GM21723 (cell line): Measurements from ENCODE around the gene CCDC150.
"Not testable (repeated sequence)": the region's sequence is repeated elsewhere in the genome, so short reads cannot be mapped to it uniquely, and the experiment has no call there.

Source experiments
- ATAC-seq: cut with Tn5 transposase; IDR thresholded peaks from one replicate; pipeline ENCODE4 v1.9.1; 2021; ENCODE audit warnings: mild to moderate bottlenecking, moderate library complexity; ENCODE audit not compliant: unreplicated experiment

The CCDC150 gene

GRCh38 chr2:196703695-196704094 lies 64.2 kb downstream of the CCDC150 start:
- no peak for ATAC-seq

DNA sequence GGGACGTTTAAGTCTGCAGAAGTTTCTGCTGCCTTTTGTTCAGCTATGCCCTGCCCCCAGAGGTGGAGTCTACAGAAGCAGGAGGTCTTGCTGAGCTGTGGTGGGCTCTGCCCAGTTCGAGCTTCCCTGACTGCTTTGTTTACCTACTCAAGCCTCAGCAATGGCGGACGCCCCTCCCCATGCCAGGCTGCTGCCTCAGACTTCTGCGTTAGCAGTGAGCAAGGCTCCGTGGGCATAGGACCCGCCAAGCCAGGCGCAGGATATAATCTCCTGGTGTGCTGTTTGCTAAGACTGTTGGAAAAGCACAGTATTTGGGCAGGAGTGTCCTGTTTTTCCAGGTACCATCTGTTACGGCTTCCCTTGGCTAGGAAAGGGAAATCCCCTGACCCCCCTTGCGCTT lies 70.5 kb downstream of the CCDC150 start:
- ATAC-seq = not testable (repeated sequence)

DNA sequence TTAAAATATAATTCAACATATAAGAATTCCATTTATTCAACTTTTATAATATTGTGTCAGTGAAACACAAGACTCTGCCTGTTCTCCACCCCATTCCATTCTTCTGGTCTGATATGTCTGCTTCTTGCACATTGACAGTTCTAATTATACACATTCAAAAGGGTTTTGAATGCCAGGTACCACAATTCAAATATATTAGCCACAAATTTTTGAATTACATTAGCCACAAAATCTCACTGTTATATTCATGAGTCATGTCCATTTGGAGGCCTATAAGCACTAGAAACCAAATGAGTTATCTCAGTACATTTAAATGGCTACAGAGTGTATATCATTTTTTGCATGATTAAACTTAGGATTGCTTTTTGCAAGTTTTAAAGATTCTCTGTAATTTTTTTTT lies 72.1 kb downstream of the CCDC150 start:
- no peak for ATAC-seq

GRCh38 chr2:196712867-196713266 lies 73.4 kb downstream of the CCDC150 start:
- ATAC-seq = no peak

DNA sequence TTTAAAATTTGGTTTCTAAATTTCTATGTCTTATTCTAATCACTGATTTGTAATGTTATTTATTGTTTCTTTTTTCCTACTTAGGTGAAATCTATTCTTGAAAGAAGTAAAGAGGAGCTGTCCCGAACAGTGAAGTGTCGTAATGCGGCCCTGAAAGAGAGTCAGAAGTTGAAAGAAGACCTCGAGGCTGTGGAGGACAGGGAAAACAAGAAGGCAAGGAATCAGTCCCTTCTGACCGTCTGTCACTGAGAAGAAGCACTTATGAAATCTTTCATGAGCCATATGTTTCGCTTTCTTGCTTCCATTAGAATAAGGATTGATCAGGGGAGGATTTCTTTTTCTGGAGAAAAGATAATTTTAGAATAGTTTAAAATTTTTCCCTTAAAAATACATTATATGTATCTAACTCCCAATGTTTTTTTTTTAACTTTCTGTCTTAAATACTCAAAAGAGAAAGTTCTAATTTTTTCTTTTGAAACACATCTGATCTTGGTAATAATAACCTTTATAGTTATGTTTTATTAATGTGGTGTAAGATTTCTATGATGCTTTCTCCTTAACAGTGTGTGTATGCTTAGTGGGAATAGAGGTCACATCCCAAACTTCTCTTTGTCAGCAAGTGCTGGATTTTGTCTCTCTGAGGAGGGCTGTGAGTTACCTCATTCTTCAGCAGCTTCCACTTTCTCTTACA lies 79.0 kb downstream of the CCDC150 start:
- ATAC-seq = no peak

- ATAC-seq = no peak
Observed at GRCh38 chr2:196719110-196719872, 79.8 kb downstream of the CCDC150 start.

DNA sequence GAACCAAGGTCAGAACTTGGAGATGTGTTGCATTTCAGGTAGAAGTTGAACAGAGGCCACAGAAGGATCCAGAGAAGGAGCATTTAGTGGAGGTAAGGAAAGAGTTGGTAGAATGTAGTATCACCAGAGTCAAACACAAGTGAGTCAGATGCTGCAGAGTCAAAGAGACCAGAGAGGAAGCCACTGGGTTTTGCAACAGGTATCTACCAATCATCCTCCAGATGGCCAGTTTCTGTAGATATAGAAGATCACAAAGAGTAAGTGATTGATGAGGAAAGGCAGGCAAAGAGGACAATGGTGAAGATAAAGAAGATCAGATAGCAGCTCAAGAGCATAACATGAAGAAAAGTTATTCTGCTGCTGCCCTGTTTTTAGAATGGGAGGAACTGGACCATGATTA lies 84.1 kb downstream of the CCDC150 start:
- ATAC-seq = no peak

GRCh38 chr2:196725218-196725617 lies 85.7 kb downstream of the CCDC150 start:
- ATAC-seq = no peak

DNA sequence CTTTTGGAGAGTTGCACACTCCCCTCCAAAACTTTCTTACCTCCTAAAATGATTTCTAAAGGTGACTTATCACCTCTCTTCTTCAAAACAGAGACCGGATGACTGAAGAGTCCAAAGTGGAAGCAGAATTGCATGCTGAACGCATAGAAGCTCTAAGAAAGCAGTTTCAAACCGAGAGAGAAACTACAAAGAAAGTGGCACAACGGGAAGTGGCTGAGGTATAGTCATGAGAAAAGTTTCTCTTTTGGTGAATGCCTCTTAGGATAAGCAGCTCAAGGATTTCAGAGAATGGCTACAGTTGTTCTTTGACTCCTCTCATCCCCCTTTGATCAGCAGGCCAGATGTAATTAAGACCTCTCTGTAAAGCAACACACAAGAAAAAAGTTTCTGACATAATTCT lies 86.4 kb downstream of the CCDC150 start:
- ATAC-seq = peak; percentile 75

GRCh38 chr2:196729418-196729817 lies 89.9 kb downstream of the CCDC150 start:
- ATAC-seq = no peak

DNA sequence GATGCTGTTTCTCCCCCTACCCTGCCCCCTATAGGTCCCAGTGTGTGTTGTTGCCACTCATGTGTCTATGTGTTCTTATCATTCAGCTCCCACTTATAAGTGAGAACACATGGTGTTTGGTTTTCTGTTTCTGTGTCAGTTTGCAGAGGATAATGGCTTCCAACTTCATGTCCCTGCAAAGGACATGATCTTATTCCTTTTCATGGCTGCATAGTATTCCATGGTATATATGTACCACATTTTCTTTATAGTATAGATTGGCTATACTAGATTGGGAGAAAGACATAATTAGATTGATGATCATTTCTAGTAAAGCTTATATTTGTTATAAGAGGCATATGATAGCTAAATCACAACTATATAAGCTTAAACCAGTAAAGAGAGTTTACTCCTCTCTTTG lies 97.1 kb downstream of the CCDC150 start:
- not testable (repeated sequence) for ATAC-seq

DNA sequence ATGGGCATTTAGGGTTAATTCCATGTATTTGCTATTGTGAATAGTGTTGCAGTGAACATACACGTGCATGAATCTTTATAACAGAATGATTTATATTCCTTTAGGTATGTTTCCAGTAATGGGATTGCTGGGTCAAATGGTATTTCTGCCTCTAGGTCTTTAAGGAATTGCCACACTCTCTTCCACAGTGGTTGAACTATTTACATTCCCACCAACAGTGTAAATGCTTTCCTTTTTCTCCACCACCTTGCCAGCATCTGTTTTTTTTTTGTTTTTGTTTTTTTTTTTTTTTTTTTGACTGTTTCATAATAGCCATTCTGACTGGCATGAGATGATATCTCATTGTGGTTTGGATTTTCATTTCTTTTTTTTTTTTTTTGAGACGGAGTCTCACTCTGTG lies 97.5 kb downstream of the CCDC150 start:
- no peak for ATAC-seq

GRCh38 chr2:196739031-196739430 lies 99.5 kb downstream of the CCDC150 start:
- ATAC-seq = no peak

DNA sequence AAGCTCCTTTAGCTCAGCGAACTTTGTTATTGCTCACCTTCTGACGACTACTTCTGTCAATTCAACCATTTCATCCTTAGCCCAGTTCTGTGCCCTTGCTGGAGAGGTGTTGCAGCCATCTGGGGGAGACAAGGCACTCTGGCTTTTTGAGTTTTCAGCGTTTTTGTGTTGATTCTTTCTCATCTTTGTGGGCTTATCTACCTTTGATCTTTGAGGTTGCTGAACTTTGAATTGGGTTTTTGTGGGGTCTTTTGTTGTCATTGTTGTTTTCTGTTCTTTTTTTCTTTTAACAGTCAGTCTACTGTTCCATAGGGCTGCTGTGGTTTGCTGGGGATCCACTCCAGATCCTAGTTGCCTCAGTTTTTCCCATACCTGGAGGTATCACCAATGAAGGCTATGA lies 102.7 kb downstream of the CCDC150 start:
- no peak for ATAC-seq

GRCh38 chr2:196742685-196743084 lies 103.2 kb downstream of the CCDC150 start:
- ATAC-seq = no peak

GRCh38 chr2:196743165-196743564 lies 103.7 kb downstream of the CCDC150 start:
- no peak for ATAC-seq

DNA sequence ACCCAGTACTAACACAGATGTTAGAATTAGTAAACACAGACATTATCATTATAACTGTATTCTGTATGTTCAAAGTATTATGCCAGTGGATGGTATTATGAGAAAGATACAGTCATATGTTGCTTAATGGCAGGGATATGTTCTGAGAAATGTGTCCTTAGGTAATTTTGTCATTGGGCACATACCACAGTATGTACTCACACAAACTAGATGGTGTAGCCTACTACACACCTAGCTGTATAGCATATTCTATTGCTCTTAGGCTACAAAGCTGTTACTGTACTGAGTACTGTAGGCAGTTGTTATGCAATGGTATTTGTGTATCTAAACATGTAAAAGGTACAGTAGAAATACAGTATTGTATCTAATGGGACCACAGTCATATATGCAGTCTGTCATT lies 106.2 kb downstream of the CCDC150 start:
- no peak for ATAC-seq

GRCh38 chr2:196747400-196747799 lies 107.9 kb downstream of the CCDC150 start:
- ATAC-seq = no peak

- no peak for ATAC-seq
Observed at GRCh38 chr2:196748123-196748522, 108.6 kb downstream of the CCDC150 start.

- no peak for ATAC-seq
Observed at GRCh38 chr2:196750291-196750923, 110.9 kb downstream of the CCDC150 start.

GRCh38 chr2:196750977-196751631 lies 111.6 kb downstream of the CCDC150 start:
- ATAC-seq = peak; percentile 98
